GM23338 (cell line): ENCODE measurements around the gene CNPPD1.

ENCODE experiments used
- CTCF ChIP-seq, 2 experiments: fragments of 200-600 bp in 1 of 2; sonication (generic) in 1 of 2; conservative IDR thresholded peaks; 2 replicates each; pipeline versions ENCODE4 v1.5.1 to v1.6.1; 2016 to 2017; ENCODE audit warnings: antibody characterized with exemption in 2 of 2, low read depth in 2 of 2, mild to moderate bottlenecking in 2 of 2, moderate library complexity in 1 of 2
- EZH2 ChIP-seq: fragments of 200-600 bp; sonication (generic); IDR thresholded peaks from one replicate; pipeline ENCODE4 v1.8.0; 2017; ENCODE audit warnings: antibody characterized with exemption, mild to moderate bottlenecking, low read depth; ENCODE audit not compliant: unreplicated experiment
- POLR2AphosphoS5 ChIP-seq: IDR thresholded peaks from 2 replicates; pipeline ENCODE4 v1.6.1; 2016; ENCODE audit warnings: antibody characterized with exemption, low read depth

- TF ChIP-seq CTCF (conservative IDR thresholded peaks at IDR 0.05; ENCODE audit: low read depth in 2 of 2): no peak
- TF ChIP-seq POLR2AphosphoS5: no peak
- TF ChIP-seq EZH2: no peak
Observed at GRCh38 chr2:219223831-219224610, 47.3 kb upstream of the CNPPD1 start.
